IPS-18c (cell line): ENCODE measurements around the gene JAZF1.
"Not testable (repeated sequence)": the region's sequence is repeated elsewhere in the genome, so short reads cannot be mapped to it uniquely, and the experiment has no call there.

Source experiments
- H3K4me3 ChIP-seq: 2 replicates; pipeline ENCODE4 v1.7.0; 2013; ENCODE audit warnings: low read depth, mild to moderate bottlenecking, low read length, moderate library complexity; ENCODE audit not compliant: insufficient read depth
- H3K9me3 ChIP-seq: one replicate; pipeline ENCODE4 v1.6.1; 2013; ENCODE audit warnings: mild to moderate bottlenecking, low read length, moderate library complexity; ENCODE audit not compliant: control insufficient read depth, insufficient read depth

Gene JAZF1

GRCh38 chr7:27945058-27945795, 235.4 kb downstream of the JAZF1 start:
- Histone ChIP-seq H3K4me3 (no peak overlapping the region), H3K9me3 (no peaks in the 10 kb centered on the region)

DNA sequence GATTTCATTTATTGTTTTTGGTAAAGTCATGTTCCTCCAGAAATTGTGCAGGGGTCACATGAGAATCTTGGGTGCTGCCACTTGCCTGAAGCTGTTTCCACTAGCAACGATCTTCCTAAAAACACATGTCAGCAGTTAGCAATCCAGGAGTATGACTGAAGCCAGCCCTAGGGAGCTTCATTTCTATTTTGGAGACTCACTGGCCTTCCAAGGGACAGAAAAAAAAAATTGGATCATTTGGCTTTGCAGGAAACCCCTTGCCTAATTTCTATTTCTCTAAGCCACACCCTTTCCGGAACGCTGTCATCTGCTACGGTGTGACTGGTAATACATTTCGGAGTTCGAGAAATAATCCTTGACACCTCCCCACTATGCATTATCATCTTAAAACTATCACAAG, 236.0 kb downstream of the JAZF1 start:
- Histone ChIP-seq H3K9me3 (no peaks in the 10 kb centered on the region), H3K4me3 (no peak overlapping the region)

DNA sequence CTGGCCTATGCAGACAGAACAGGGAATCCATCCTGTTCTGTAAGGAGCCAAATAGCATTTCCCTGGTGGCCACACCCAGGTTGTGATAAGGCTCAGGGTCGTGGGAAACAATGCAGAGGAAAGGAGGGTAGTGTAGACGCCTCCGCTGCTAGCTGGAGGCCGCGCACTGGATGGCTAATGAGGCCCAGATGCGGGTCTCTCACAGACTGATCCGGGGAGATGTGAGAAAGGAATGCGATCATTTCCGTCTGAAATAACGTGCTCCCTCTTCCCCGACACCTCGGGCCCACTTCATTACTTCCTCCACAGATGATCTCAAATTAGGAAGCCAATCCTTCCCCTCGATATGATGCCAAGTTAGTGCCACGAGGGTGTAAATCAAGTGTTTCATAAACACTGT, 237.4 kb downstream of the JAZF1 start:
- Histone ChIP-seq H3K4me3 (no peak overlapping the region), H3K9me3 (no peaks in the 10 kb centered on the region)

- Histone ChIP-seq H3K4me3 (no peak overlapping the region), H3K9me3 (no peaks in the 10 kb centered on the region)
Observed at GRCh38 chr7:27942711-27943110, 237.9 kb downstream of the JAZF1 start.

DNA sequence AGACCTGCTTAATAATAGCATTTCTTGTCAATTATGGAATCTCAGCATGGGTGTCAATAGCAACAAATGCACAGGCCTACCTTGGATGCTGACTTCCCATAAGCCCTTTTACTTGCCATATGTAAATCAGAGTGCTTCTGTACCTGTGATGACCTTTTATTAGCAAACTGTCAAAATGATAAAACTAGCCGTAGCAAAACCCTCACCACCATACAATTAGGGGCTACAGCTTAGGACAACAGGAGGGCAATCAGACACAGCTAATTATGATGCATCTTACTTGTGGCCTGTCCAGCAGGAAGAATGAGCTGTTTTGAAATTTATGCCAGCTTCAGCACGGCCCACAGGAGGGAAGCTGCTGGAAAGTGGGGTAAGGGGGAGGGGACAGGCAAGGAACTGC, 239.1 kb downstream of the JAZF1 start:
- H3K4me3 ChIP-seq, result no peak overlapping the region
- no peaks in the 10 kb centered on the region for H3K9me3 ChIP-seq

DNA sequence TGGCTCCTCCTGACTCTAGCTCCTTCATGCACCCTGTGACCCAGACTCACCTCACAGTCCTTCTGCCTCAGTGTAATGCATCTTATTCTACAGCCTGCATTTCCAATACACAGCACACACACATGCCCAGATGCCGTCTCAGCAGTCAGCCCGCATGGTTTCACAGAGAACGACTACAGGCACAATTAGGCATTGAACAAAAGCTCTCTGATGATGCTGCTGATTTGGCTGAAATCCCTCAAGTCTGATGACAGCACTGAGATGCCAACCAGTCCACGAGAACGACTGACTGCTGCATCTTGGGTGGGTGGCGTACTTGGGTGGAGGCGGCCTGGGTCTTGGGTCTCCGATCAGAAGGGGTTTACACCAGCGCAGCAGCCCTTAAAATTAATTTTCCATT, 240.3 kb downstream of the JAZF1 start:
- H3K9me3 ChIP-seq, result no peaks in the 10 kb centered on the region
- H3K4me3 ChIP-seq, result no peak overlapping the region

- Histone ChIP-seq H3K4me3 (no peak overlapping the region), H3K9me3 (no peaks in the 10 kb centered on the region)
Observed at GRCh38 chr7:27939893-27940292, 240.7 kb downstream of the JAZF1 start.

DNA sequence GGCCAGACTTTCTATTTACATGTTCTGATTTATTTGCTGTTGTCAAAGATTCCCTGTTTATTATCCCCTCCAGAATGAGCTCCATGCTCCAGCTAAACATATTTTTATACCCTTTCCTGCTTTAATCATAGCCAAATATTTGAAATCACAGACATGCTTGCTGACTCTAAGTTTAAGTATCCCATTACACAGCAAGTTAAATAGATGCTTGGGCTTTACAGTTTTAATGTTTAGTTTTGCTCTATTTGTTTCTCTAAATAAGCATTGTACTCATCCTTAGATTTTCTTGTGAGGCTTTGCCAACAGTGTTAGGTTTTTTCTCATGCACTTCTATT, 243.9 kb downstream of the JAZF1 start:
- Histone ChIP-seq H3K4me3 (no peak overlapping the region), H3K9me3 (no peaks in the 10 kb centered on the region)

GRCh38 chr7:27936047-27936767, 244.4 kb downstream of the JAZF1 start:
- no peak overlapping the region for H3K4me3 ChIP-seq
- no peaks in the 10 kb centered on the region for H3K9me3 ChIP-seq

DNA sequence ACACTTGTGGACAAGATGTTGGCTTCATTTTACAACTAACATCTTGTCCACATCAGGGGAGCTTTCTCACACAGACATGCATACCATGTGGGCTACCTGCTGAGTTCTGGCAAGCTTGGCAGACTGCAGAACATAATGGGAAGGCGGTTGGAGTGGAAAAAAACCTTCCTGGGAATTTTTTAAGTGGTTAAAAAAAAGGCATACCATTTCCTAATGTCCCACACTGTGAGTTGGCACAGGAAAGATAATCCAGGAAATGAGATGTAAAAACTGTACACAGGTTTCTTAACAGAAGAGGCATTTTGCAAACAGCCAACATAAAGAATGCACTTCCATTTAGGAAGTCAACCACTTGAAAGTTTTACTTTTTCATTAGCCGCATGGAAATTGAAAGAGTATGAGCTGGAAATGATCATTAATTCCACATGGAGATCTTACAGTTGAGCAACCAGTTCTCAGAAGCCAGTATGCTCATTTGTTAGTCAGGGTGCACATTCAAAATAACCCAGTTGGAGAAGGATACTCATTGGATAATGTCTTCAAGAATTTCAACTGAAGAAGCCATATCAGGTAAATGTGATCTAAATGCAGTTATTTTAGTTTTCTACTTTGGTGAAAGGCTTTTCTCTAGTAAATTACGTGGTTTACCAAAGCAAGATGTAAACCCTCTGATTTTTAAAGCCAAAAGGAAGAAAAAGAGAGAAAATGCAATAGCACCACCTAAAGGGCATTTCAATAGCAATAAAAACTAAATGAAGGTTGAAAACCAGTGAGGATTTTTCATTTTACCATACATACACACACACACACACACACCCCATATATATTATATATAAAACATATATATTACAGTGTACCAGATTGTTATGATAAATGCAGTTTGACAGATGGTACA, 246.7 kb downstream of the JAZF1 start:
- Histone ChIP-seq H3K4me3 (no peak overlapping the region), H3K9me3 (no peaks in the 10 kb centered on the region)

GRCh38 chr7:27930910-27931476, 249.6 kb downstream of the JAZF1 start:
- Histone ChIP-seq H3K9me3 (no peaks in the 10 kb centered on the region), H3K4me3 (no peak overlapping the region)

GRCh38 chr7:27929127-27929526, 251.5 kb downstream of the JAZF1 start:
- H3K4me3 ChIP-seq, result no peak overlapping the region
- H3K9me3 ChIP-seq, result no peaks in the 10 kb centered on the region

DNA sequence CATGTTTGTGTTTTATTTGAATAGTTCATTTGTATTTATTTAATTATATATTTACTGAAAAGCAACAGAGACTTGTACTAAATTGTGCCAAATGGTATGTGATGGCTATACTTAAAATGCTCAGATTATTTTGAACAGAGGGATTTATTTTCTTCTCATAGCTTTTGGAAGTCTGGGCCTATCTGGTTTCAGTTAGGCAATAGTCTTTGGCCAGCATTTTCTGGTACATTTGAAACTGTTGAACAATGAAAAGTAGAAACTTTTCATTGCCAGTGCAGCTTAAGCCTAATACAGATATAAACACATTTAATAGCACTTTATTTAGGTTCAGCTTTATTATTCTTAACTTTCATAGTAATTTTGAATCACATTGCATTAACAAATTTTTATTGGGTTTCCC, 252.6 kb downstream of the JAZF1 start:
- no peaks in the 10 kb centered on the region for H3K9me3 ChIP-seq
- no peak overlapping the region for H3K4me3 ChIP-seq

DNA sequence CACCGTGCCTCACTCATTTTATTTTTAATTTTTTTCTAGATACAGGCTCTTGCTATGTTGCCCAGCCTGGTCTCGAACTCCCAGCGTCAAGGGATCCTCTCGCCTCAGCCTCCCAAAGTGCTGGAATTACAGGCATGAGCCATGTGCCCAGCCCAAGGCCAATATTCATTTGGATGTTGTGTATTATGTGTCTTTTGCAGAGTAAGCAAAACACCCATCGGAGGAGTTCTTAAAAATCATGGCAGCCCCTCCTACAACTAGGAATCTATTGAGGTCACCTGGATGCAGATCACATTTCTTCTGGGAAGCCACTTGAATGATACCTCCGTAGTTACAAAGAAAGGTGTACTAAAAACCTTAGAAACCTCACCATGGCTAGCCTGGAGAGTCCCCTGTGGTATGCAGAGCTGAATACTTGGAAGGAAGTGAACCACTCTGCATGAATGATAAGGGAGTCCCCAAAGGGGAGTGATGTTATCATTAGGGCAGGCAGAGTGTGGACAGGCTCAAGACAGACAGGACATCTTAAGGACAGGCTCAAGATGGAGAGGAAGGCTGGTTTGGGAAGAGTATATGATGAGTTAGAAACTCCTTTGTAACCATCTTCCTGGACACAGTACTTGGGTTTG, 254.9 kb downstream of the JAZF1 start:
- Histone ChIP-seq H3K9me3 (no peaks in the 10 kb centered on the region), H3K4me3 (no peak overlapping the region)

- Histone ChIP-seq H3K4me3 (no peak overlapping the region), H3K9me3 (no peaks in the 10 kb centered on the region)
Observed at GRCh38 chr7:27923642-27923980, 257.0 kb downstream of the JAZF1 start.

GRCh38 chr7:27922907-27923641, 257.5 kb downstream of the JAZF1 start:
- H3K9me3 ChIP-seq, result no peaks in the 10 kb centered on the region

GRCh38 chr7:27922389-27922788, 258.2 kb downstream of the JAZF1 start:
- not testable (repeated sequence) for H3K9me3 ChIP-seq, H3K4me3 ChIP-seq

More at GRCh38 chr7:27922907-27923641, 257.5 kb downstream of the JAZF1 start:
- no peak overlapping the region for H3K4me3 ChIP-seq
